ENCODE measurements around the gene XAGE5. TPM values are rescaled to one million over a fixed set of nuclear protein-coding genes. Genes with fewer than 3 reads are reported as not detected.

Gene XAGE5
- total RNA-seq, 1 experiment from 2014 or later = not detected

Small RNAs within 50 kb of the gene (small RNA-seq; reads per million reads assigned to genes)
- gene AC244505.6 (0 reads per million in 2 experiments), gene AC244505.7 (0 reads per million in 2 experiments)

Other genes with a start within 250 kb of the XAGE5 start
- not detected in 2 replicates for gene SSX7, start 156.4 kb upstream of the XAGE5 start, total RNA-seq (2014; rRNA removed; shearing (Covaris generic))
- not detected in 2 replicates for gene SSX2, start 104.1 kb upstream of the XAGE5 start, total RNA-seq (2014; rRNA removed; shearing (Covaris generic))
- gene SSX2B, start 60.0 kb upstream of the XAGE5 start, total RNA-seq (2014; rRNA removed; shearing (Covaris generic)) = not detected in 2 replicates
- not detected in 2 replicates for gene SPANXN5, start 13.9 kb upstream of the XAGE5 start, total RNA-seq (2014; rRNA removed; shearing (Covaris generic))
- gene XAGE3, start 56.8 kb downstream of the XAGE5 start, total RNA-seq (2014; rRNA removed; shearing (Covaris generic)) = not detected in 2 replicates
- 7.5 and 9.1 TPM in 2 replicates for gene FAM156B, start 86.0 kb downstream of the XAGE5 start, total RNA-seq (2014; rRNA removed; shearing (Covaris generic))
- 3.1 and 5.5 TPM in 2 replicates for gene FAM156A, start 147.2 kb downstream of the XAGE5 start, total RNA-seq (2014; rRNA removed; shearing (Covaris generic))
- not detected in 2 replicates for gene GPR173, start 237.5 kb downstream of the XAGE5 start, total RNA-seq (2014; rRNA removed; shearing (Covaris generic))

All from SK-MEL-5 (cell line).